Activated CD8-positive, alpha-beta T cell treated with anti-CD3 and anti-CD28 coated beads for 36 hours (primary cell): ENCODE measurements around the gene TOP1. TPM values are rescaled to one million over a fixed set of nuclear protein-coding genes. Genes with fewer than 3 reads are reported as not detected.

ENCODE experiments used
- ATAC-seq: fragments of 200-7000 bp; cut with Tn5 transposase; one replicate; pipeline ENCODE4 v1.10.0; 2021; ENCODE audit warnings: mild to moderate bottlenecking, moderate library complexity
- CTCF ChIA-PET: fragments of 350-600 bp; sonication (Branson Sonifier 250); formaldehyde crosslinking; loops from one replicate; lab custom pipeline; 2021; ENCODE audit warnings: antibody characterized with exemption; lab: Charles Lee
- POLR2A ChIA-PET: fragments of 350-600 bp; sonication (Branson Sonifier 250); formaldehyde crosslinking; loops from one replicate; lab custom pipeline; 2021; ENCODE audit warnings: antibody characterized with exemption; lab: Charles Lee
- DNase-seq: peaks from one replicate; pipeline ENCODE4 v3.0.0-alpha.2; 2020
- H3K27ac Mint-ChIP-seq: one replicate; pipeline ENCODE4 v1.8.0; 2021; ENCODE audit warnings: mild to moderate bottlenecking, mixed read lengths
- H3K27me3 Mint-ChIP-seq: one replicate; pipeline ENCODE4 v1.8.0; 2021; ENCODE audit warnings: mixed read lengths
- H3K36me3 Mint-ChIP-seq: one replicate; pipeline ENCODE4 v1.8.0; 2021; ENCODE audit warnings: low read depth, mixed read lengths
- H3K4me1 Mint-ChIP-seq: one replicate; pipeline ENCODE4 v1.8.0; 2021; ENCODE audit warnings: low read depth, mixed read lengths
- H3K4me3 Mint-ChIP-seq: one replicate; pipeline ENCODE4 v1.8.0; 2021; ENCODE audit warnings: mild to moderate bottlenecking, moderate library complexity, mixed read lengths
- H3K9me3 Mint-ChIP-seq: one replicate; pipeline ENCODE4 v1.8.0; 2021; ENCODE audit warnings: mixed read lengths
- intact Hi-C: fragments of 100-400 bp; cut with micrococcal nuclease; formaldehyde crosslinking; loops from one replicate; pipeline ENCODE4 v1.10.0; 2022
- total RNA-seq, 2 experiments: library from RNA; stranded (reverse); gene quantifications; one replicate each; pipeline ENCODE4 v1.2.3, GENCODE V29; 2021
- TF ChIP-seq, protein P1 (sequence below): fragments of 200-600 bp; IDR thresholded peaks from one replicate; pipeline ENCODE4 v1.8.0; 2022; ENCODE audit warnings: antibody characterized with exemption, mild to moderate bottlenecking

Gene TOP1
- total RNA-seq, 2 experiments from 2014 or later: 81.0 to 81.1 TPM

DNA sequence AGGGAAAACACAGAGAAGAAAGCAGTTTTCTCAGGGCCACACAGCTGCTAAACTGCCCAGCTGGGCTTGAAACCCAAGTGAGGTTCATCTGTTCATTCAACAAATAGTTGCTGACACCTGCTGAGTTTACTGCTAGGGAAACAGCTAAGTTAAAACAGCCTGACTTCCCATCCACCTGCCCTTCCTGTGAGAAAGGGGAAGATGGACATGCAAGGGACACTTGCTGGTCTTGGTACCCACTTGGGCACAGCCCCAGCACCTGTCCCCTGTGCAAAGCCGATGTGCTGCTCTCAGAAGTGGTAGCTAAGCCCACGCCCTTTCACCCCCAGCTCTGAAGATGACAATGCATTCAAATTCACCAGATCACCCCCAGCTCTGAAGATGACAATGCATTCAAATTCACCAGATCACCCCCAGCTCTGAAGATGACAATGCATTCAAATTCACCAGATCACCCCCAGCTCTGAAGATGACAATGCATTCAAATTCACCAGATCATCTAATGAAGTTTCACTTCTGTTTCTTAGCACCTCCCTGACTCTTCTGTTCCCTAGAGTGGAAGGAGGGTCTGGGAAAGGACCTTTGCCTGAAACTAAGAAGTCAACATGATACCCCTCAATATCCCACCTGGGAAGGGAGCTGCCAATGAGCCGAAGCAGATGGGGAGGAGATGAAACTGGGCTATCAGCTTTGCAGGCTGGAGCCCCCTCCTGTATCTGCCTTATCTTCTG is 46.0 kb upstream of the TOP1 start:
- ATAC-seq (no peak), DNase-seq (no peak)
- ChIA-PET POLR2A (interaction anchor here (0.9 kb wide), 1 partner anchor 60 kb away, joined by 3 read pairs; no protein-coding TSS in a partner anchor), CTCF (interaction anchor here (1.2 to 17.4 kb wide), 4 partner anchors 7 to 114 kb away, joined by 3 to 304 read pairs (median 12); no protein-coding TSS in a partner anchor)
- no peak overlapping the region for H3K27ac Mint-ChIP-seq
- no peak overlapping the region for H3K4me3 Mint-ChIP-seq
- peaks cover 3% of the 10 kb centered on the region for H3K36me3 Mint-ChIP-seq
- peaks cover 3% of the 10 kb centered on the region for H3K9me3 Mint-ChIP-seq
- peaks cover 11% of the 10 kb centered on the region for H3K4me1 Mint-ChIP-seq
- TF ChIP-seq, protein P1, sequence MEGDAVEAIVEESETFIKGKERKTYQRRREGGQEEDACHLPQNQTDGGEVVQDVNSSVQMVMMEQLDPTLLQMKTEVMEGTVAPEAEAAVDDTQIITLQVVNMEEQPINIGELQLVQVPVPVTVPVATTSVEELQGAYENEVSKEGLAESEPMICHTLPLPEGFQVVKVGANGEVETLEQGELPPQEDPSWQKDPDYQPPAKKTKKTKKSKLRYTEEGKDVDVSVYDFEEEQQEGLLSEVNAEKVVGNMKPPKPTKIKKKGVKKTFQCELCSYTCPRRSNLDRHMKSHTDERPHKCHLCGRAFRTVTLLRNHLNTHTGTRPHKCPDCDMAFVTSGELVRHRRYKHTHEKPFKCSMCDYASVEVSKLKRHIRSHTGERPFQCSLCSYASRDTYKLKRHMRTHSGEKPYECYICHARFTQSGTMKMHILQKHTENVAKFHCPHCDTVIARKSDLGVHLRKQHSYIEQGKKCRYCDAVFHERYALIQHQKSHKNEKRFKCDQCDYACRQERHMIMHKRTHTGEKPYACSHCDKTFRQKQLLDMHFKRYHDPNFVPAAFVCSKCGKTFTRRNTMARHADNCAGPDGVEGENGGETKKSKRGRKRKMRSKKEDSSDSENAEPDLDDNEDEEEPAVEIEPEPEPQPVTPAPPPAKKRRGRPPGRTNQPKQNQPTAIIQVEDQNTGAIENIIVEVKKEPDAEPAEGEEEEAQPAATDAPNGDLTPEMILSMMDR: no peak
- intact Hi-C loops: no loop called here
- H3K27me3 Mint-ChIP-seq: no peaks in the 10 kb centered on the region

DNA sequence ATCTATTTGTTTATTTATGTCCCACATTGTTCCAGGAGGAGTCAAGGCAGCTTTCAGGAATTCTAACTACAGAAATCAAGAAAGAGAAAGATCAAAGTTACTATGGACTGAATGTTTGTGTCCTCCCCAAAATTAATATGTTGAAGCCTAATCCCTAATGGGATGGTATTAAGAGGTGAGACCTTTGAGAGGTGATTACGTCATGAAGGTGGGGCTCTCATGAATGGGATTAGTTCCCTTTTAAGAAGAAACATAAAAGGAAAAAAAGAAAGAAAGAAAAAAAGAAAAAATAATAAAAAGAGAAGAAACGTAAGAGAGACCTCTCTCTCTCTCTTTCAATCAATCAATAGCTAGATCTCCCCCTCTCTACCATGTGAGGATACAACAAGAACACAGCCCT is 44.7 kb upstream of the TOP1 start:
- H3K4me1 Mint-ChIP-seq: peaks cover 11% of the 10 kb centered on the region
- no peak overlapping the region for H3K4me3 Mint-ChIP-seq
- no peak for ATAC-seq
- H3K36me3 Mint-ChIP-seq: no peaks in the 10 kb centered on the region
- no peaks in the 10 kb centered on the region for H3K27me3 Mint-ChIP-seq
- CTCF ChIA-PET: interaction anchor here (1.3 to 17.4 kb wide), 2 partner anchors 16 to 112 kb away, joined by 4 to 304 read pairs; no protein-coding TSS in a partner anchor
- no peak overlapping the region for H3K27ac Mint-ChIP-seq
- intact Hi-C loops: no loop called here
- POLR2A ChIA-PET: no interaction called here
- DNase-seq: no peak
- TF ChIP-seq, protein P1: no peak
- H3K9me3 Mint-ChIP-seq: no peaks in the 10 kb centered on the region

DNA sequence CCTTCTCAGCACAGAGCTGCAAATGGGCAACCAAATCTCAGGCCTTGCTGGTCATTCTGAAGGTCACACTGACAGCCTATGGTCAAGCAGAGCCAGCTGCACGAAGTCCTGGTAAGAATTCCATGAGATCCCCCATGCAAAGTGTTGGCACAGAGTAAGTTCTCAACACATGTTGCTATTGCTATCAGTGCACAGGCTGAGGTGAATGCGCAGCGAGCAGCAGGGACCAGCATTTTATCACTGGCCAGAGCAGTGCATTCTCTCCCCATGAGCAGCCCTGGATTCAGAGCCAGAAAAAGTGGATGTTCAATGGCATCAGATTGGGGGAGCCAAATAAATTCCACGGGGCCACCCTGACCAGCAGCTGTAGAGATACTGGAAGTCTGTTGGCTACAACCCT is 44.1 kb upstream of the TOP1 start:
- TF ChIP-seq, protein P1: no peak
- ChIA-PET POLR2A (no interaction called here), CTCF (interaction anchor here (0.7 to 17.4 kb wide), 3 partner anchors 16 to 112 kb away, joined by 3 to 304 read pairs (median 59); no protein-coding TSS in a partner anchor)
- Mint-ChIP-seq H3K4me3 (no peak overlapping the region), H3K36me3 (no peaks in the 10 kb centered on the region), H3K27me3 (no peaks in the 10 kb centered on the region), H3K27ac (no peak overlapping the region), H3K4me1 (peaks cover 11% of the 10 kb centered on the region), H3K9me3 (no peaks in the 10 kb centered on the region)
- no peak for ATAC-seq
- intact Hi-C loops: no loop called here
- no peak for DNase-seq

DNA sequence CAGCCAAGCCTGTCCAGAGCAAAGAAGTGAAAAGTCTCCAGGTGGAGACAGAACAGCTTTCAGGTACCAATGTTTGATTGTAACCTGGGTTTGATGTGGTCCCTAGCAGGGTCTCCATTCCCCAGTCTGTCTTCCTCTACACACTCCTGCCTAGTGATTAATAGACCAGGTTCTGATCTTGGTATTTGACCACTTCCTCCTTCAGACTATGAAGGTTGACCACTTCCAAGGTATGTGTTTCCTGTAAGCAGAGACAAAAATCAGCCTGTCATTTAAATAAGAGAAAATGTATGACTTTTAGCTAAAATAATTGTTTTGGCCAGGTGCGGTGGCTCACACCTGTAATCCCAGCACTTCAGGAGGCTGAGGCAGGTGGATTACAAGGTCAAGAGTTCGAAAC is 41.8 kb upstream of the TOP1 start:
- intact Hi-C loops: no loop called here
- ChIA-PET CTCF (interaction anchor here (1.1 to 17.4 kb wide), 10 partner anchors 18 to 150 kb away, joined by 3 to 304 read pairs (median 4); no protein-coding TSS in a partner anchor), POLR2A (interaction anchor here (0.9 to 1.0 kb wide), 3 partner anchors 16 to 103 kb away, joined by 3 to 4 read pairs (median 3); no protein-coding TSS in a partner anchor)
- ATAC-seq (no peak), DNase-seq (no peak)
- Mint-ChIP-seq H3K27me3 (no peaks in the 10 kb centered on the region), H3K27ac (no peak overlapping the region), H3K9me3 (no peaks in the 10 kb centered on the region), H3K4me1 (peaks cover 27% of the 10 kb centered on the region), H3K4me3 (no peak overlapping the region), H3K36me3 (no peaks in the 10 kb centered on the region)
- TF ChIP-seq, protein P1: no peak
